HL-60/S4 (cell line): ENCODE results near the gene MAL.

ENCODE experiments used
- in situ Hi-C: fragments of 300-500 bp; cut with MboI; formaldehyde crosslinking; loops from 2 replicates; pipeline ENCODE4 v1.14.3; 2022; ENCODE audit warnings: low sequenced_read_pairs

MAL gene

GRCh38 chr2:95025406-95026319 is at the start of gene MAL:
Gene MAL, plus strand, starts transcription at chr2:95025708. Its CDS starts 85 bp downstream, at chr2:95025793.
- in situ Hi-C loops = no loop called here

GRCh38 chr2:94977826-94978225 is 47.7 kb upstream of the MAL start:
- in situ Hi-C loops = no loop called here

GRCh38 chr2:94978917-94979316 is 46.6 kb upstream of the MAL start:
- in situ Hi-C loops = no loop called here

GRCh38 chr2:94979406-94980375 is 45.8 kb upstream of the MAL start:
- in situ Hi-C loops = no loop called here

GRCh38 chr2:94980406-94980805 is 45.1 kb upstream of the MAL start:
- in situ Hi-C loops = no loop called here

- in situ Hi-C loops = no loop called here
Measured at GRCh38 chr2:94982156-94982555, 43.4 kb upstream of the MAL start.

GRCh38 chr2:94982675-94983074 is 42.8 kb upstream of the MAL start:
- in situ Hi-C loops = no loop called here

GRCh38 chr2:94984964-94985575 is 40.4 kb upstream of the MAL start:
- in situ Hi-C loops = no loop called here

- in situ Hi-C loops = no loop called here
Measured at GRCh38 chr2:94985636-94986035, 39.9 kb upstream of the MAL start.

GRCh38 chr2:94986392-94986963 is 39.0 kb upstream of the MAL start:
- in situ Hi-C loops = no loop called here

GRCh38 chr2:94987074-94988020 is 38.2 kb upstream of the MAL start:
- in situ Hi-C loops = no loop called here

GRCh38 chr2:94990956-94991355 is 34.6 kb upstream of the MAL start:
- in situ Hi-C loops = no loop called here

GRCh38 chr2:94992360-94992759 is 33.1 kb upstream of the MAL start:
- in situ Hi-C loops = no loop called here

GRCh38 chr2:94993176-94994062 is 32.1 kb upstream of the MAL start:
- in situ Hi-C loops = no loop called here

GRCh38 chr2:94994063-94994913 is 31.2 kb upstream of the MAL start:
- in situ Hi-C loops = no loop called here

- in situ Hi-C loops = no loop called here
Measured at GRCh38 chr2:94994914-94995552, 30.5 kb upstream of the MAL start.

GRCh38 chr2:94995553-94996304 is 29.8 kb upstream of the MAL start:
- in situ Hi-C loops = no loop called here
